IPS-20b (cell line): ENCODE data around the gene GPM6B.
A peak's percentile ranks its signal among the peaks of the same experiment; 100 is the strongest.

ENCODE experiments used
- H3K27ac ChIP-seq: one replicate; pipeline ENCODE4 v1.5.1; 2013; ENCODE audit warnings: low read length
- H3K27me3 ChIP-seq: 2 replicates; pipeline ENCODE4 v1.6.1; 2013; ENCODE audit warnings: mild to moderate bottlenecking, low read length, inconsistent platforms; ENCODE audit not compliant: insufficient read depth
- H3K36me3 ChIP-seq: 2 replicates; pipeline ENCODE4 v1.6.1; 2013; ENCODE audit warnings: low read depth, mild to moderate bottlenecking, inconsistent platforms, low read length, moderate library complexity; ENCODE audit not compliant: insufficient read depth
- H3K4me1 ChIP-seq: 2 replicates; pipeline ENCODE4 v1.6.1; 2013; ENCODE audit warnings: mild to moderate bottlenecking, control low read depth, inconsistent platforms, low read length, moderate library complexity; ENCODE audit not compliant: insufficient read depth
- H3K4me3 ChIP-seq: 2 replicates; pipeline ENCODE4 v1.5.1; 2013; ENCODE audit warnings: mild to moderate bottlenecking, low read length, inconsistent platforms
- H3K9ac ChIP-seq: 2 replicates; pipeline ENCODE4 v1.6.1; 2013; ENCODE audit warnings: low read depth, mild to moderate bottlenecking, inconsistent platforms, low read length, moderate library complexity
- H3K9me3 ChIP-seq: 2 replicates; pipeline ENCODE4 v1.6.1; 2013; ENCODE audit warnings: mild to moderate bottlenecking, low read depth, low read length, inconsistent platforms; ENCODE audit not compliant: insufficient read depth

The GPM6B gene

DNA sequence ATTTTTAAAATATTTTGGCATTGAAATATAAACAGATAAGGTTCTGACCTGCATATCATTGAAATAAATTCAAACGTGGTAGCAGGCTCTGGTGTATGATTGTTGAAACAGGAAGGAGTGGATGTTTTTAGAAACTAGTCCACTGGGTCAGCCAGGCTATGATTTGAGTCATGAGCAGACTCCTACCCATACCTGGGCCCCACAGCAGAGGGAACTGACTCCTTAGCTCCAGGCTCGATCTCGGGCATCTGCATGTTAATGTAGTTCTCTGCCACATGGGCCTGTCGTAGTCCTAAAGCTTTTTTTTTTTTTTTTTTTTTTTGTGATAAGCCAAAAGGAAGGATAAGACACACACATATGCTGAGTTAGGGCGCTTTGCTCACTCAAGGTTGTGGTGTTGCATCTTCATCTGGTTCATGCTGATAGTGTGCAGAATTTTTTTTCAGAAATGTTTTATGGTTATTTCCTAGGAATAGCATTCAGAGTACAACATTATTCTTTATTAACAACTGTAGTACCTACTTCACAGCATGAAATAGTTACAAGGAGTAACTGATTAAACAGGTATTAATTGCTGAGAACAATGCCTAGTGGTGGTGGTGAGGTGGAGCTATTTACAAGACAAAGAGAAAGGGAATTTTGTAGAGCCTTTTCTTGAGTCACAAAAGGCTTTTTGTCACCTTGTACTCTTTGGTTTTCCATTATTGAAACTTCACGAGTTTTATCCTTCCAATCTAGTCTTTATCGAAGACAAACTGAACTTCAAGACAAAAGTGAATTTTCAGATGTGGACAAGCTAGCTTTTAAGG, 55.1 kb downstream of the GPM6B start:
- Histone ChIP-seq H3K36me3 (peaks cover 87% of the 10 kb centered on the region), H3K9me3 (no peaks in the 10 kb centered on the region), H3K4me3 (peak overlapping the region; percentile 41), H3K4me1 (peaks cover 23% of the 10 kb centered on the region; the same call in 1 of the 2 replicates), H3K27me3 (no peaks in the 10 kb centered on the region), H3K9ac (no peak overlapping the region; the same call in 1 of the 2 replicates), H3K27ac (no peak overlapping the region)

DNA sequence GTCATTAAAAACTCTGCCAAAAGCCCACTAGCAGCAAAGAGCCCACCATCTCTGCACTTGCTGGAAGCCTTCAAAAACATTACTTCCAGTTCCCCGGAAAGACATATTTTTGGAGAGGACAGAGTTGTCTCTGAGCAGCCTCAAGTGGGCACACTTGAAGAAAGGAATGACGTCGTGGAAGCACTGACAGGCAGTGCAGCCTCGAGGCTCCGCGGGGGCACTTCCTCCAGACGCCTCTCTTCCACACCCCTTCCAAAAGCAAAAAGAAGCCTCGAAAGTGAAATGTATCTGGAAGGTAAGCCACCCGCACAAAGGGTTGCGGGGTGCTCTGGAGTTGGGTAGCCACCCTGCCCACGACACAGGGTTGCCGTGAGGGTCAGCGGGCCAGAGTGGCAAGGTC, 56.5 kb downstream of the GPM6B start:
- H3K9me3 ChIP-seq: no peaks in the 10 kb centered on the region
- no peak overlapping the region for H3K4me3 ChIP-seq
- peaks cover 83% of the 10 kb centered on the region for H3K36me3 ChIP-seq
- no peak overlapping the region for H3K27ac ChIP-seq
- H3K4me1 ChIP-seq: peaks cover 23% of the 10 kb centered on the region; the same call in 1 of the 2 replicates
- no peaks in the 10 kb centered on the region for H3K27me3 ChIP-seq
- H3K9ac ChIP-seq: no peak overlapping the region; the same call in 1 of the 2 replicates

DNA sequence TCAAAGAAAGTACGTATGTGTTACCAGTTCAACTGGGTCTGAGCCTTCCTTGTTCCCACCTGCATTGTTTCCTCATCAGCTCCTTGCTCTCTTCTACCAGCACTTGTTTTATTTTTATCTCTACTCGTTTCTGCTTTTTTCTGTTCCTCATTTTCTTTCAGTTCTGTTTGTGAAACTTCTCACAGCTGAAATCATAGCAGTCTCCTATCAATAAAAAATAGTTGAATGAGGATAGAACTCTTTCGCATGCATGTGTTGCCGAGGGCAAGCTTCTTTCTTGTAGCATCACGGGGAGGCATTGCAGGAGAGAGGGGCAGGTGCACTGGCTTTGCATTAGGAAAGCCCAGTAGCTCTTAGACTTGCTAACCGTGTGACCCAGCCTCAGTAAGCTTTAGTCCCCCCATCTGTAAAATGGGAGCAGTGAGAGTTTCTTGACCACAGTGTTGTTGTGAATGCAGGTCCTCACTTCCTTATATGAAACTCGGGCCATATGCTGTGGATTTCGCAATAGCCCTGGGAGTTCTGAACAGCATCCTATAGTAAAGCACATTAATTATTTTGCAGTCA, 57.7 kb downstream of the GPM6B start:
- H3K27ac ChIP-seq: no peak overlapping the region
- no peaks in the 10 kb centered on the region for H3K27me3 ChIP-seq
- H3K9me3 ChIP-seq: no peaks in the 10 kb centered on the region
- peaks cover 83% of the 10 kb centered on the region for H3K36me3 ChIP-seq
- H3K4me1 ChIP-seq: peaks cover 23% of the 10 kb centered on the region; the same call in 1 of the 2 replicates
- no peak overlapping the region for H3K4me3 ChIP-seq
- H3K9ac ChIP-seq: no peak overlapping the region

DNA sequence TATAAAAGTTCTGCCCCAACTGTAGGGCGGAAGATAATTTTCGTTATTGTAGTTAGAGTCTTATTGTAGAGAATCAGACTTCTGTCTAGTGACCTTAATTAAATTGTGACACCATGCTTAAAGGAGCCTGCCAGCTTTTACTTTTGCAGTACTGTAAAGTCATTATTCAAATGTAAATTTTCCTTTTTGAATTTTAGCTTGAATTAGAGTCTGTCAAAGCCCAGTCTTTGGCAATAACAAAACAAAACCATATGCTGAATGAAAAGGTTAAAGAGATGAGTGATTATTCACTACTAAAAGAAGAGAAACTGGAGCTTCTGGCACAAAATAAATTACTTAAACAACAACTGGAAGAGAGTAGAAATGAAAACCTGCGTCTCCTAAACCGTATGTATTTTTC, 60.5 kb downstream of the GPM6B start:
- Histone ChIP-seq H3K27ac (no peak overlapping the region), H3K4me1 (peaks cover 11% of the 10 kb centered on the region; the same call in 1 of the 2 replicates), H3K36me3 (peaks cover 87% of the 10 kb centered on the region), H3K4me3 (no peak overlapping the region), H3K9me3 (no peaks in the 10 kb centered on the region), H3K9ac (no peak overlapping the region), H3K27me3 (no peaks in the 10 kb centered on the region)

DNA sequence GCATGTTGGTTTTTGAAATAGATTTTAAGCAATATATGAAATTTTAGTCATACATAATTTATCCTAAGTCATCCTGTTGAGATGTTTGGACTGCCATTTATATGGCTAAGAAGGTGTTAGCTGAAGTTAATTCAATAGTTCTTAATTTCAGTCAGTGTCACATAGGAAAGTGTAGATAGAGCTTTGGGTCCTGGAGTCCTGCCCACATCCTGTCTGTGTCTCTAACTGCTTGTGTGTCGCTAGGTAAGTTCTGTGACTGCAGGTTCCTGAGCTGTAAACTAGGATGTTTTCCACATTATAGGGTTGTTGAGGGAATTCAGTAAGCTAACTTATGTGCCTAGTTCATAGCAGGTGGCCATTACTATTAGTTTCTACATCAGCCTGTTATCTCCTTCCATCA, 61.6 kb downstream of the GPM6B start:
- Histone ChIP-seq H3K4me1 (peaks cover 2% of the 10 kb centered on the region; the same call in 1 of the 2 replicates), H3K9ac (no peak overlapping the region), H3K27me3 (no peaks in the 10 kb centered on the region), H3K4me3 (no peak overlapping the region), H3K9me3 (no peaks in the 10 kb centered on the region), H3K36me3 (peaks cover 88% of the 10 kb centered on the region), H3K27ac (no peak overlapping the region)

DNA sequence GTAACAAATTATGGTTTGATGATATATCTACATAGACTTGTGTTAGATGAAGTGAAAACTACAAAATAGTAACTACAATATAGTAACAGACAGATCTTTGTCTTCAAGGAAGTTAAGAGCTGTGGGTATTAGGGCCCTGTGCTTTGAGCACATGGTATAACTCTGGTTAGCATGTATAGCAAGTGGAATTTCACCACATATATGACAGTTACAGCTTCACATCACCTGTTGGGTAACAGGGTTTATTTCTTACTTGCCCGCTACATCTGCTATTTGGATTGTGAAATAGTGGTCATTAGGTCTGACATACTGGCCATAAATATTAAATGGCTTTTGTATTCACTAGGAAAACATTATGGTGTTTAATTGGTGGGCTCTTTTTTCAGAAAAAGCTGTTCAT, 62.1 kb downstream of the GPM6B start:
- H3K36me3 ChIP-seq: peaks cover 87% of the 10 kb centered on the region
- no peaks in the 10 kb centered on the region; the same call in 1 of the 2 replicates for H3K4me1 ChIP-seq
- H3K27ac ChIP-seq: no peak overlapping the region
- H3K27me3 ChIP-seq: no peaks in the 10 kb centered on the region
- no peaks in the 10 kb centered on the region for H3K9me3 ChIP-seq
- no peak overlapping the region for H3K4me3 ChIP-seq
- no peak overlapping the region for H3K9ac ChIP-seq

DNA sequence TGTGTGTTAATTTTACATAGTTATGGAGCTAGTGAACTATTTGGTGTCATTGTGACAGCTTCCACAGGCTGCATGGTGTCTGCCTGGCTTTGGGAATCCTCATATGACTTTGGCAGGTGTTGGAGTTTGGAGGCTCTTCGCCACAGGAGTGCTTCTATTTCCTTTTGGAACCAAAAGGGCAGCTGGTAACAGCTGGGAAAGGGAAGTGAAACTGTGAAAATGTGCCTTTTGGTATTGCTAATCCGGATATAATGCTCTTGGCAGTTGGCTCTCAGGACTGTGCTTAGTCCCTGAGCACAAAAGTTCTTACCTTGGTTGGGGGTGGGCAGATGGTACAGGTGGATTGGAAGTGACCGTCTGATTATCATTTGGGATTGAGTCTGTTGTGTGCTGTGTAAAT, 64.2 kb downstream of the GPM6B start:
- Histone ChIP-seq H3K27ac (no peak overlapping the region), H3K4me3 (no peak overlapping the region), H3K27me3 (no peaks in the 10 kb centered on the region), H3K9me3 (no peaks in the 10 kb centered on the region), H3K4me1 (no peaks in the 10 kb centered on the region; the same call in 1 of the 2 replicates), H3K9ac (no peak overlapping the region), H3K36me3 (peaks cover 82% of the 10 kb centered on the region)

DNA sequence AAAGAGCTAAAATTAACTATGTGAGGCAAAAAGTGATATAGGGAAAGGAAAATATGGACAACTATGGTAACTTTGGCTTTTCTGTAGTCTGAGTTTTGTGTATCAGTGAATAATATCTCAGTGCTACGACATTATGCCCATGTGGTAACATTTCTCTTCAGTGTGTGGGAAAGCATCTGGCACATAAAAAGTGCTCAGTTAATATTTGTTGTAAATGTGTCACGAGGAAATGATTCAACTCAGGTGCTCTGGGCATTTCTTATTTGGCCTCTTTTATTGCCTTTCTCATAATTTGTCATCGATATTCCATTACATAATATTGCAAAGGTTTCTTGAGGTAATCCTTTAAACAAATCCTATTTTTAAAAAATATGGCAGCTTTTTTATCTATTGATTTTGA, 64.8 kb downstream of the GPM6B start:
- Histone ChIP-seq H3K9me3 (no peaks in the 10 kb centered on the region), H3K27me3 (no peaks in the 10 kb centered on the region), H3K9ac (no peak overlapping the region), H3K4me3 (no peak overlapping the region), H3K4me1 (no peaks in the 10 kb centered on the region; the same call in 1 of the 2 replicates), H3K36me3 (peaks cover 81% of the 10 kb centered on the region), H3K27ac (no peak overlapping the region)

DNA sequence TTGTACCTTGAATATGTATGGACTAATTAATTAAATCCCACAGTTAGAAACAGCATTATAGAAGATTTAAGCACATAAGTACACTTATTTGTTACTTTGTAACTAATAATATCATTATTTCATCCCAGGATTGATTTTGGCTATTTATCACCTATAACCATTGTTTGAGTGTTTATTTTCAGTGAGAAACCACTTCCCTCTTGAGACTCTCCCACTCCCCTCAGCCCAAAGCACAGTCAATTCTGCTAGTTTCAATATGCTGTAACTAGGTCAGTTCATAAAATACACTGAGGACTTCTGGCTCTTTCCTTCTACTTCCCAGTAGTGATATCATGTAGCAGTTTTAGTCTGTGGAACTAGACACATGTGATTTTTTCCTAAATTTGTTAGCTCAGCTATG, 66.1 kb downstream of the GPM6B start:
- peaks cover 85% of the 10 kb centered on the region for H3K36me3 ChIP-seq

DNA sequence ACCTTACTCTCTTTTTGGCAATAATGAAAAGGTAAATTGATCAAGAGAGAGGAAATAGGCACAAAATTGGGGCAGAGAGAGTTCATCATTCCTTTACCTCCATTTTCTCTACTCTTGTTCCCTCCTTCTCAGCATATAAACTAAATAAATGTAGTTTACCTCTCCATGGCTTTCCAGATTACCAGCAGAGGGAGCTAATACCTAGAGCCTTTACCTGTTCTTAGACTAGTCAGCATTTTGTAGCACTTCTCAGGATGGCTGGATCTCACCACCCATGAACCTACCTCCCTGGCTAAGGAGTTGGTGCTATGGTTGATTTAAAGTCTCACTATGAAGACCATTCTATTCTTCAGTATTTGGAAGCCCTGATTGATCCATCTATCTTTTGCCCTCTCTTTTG, 66.7 kb downstream of the GPM6B start:
- Histone ChIP-seq H3K9me3 (no peaks in the 10 kb centered on the region), H3K9ac (no peak overlapping the region), H3K27me3 (no peaks in the 10 kb centered on the region), H3K4me3 (no peak overlapping the region), H3K27ac (no peak overlapping the region), H3K4me1 (no peaks in the 10 kb centered on the region), H3K36me3 (peaks cover 85% of the 10 kb centered on the region)

More for the DNA sequence above, 66.1 kb downstream of the GPM6B start:
- Histone ChIP-seq H3K4me1 (no peaks in the 10 kb centered on the region), H3K9me3 (no peaks in the 10 kb centered on the region), H3K4me3 (no peak overlapping the region), H3K27ac (no peak overlapping the region), H3K9ac (no peak overlapping the region), H3K27me3 (no peaks in the 10 kb centered on the region)

DNA sequence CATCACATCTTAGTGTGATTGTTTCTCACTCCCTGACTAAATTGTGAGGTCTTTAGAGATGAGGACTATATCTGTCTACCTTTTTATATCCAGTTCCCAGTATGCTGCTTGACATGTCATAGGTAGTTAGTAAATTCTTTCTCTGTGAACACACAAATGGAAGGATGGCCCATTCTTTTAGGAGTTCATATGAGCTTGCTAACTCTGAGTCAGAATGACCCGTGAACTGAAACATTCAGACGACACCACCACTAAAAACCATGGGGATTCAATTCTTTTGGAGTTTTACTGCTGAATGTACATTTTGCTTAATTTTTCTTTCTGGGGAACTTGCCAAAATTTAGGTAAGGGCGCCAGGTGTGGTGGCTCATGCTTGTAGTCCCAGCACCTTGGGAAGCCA, 68.4 kb downstream of the GPM6B start:
- Histone ChIP-seq H3K36me3 (peaks cover 90% of the 10 kb centered on the region), H3K4me1 (no peaks in the 10 kb centered on the region), H3K27ac (no peak overlapping the region)

DNA sequence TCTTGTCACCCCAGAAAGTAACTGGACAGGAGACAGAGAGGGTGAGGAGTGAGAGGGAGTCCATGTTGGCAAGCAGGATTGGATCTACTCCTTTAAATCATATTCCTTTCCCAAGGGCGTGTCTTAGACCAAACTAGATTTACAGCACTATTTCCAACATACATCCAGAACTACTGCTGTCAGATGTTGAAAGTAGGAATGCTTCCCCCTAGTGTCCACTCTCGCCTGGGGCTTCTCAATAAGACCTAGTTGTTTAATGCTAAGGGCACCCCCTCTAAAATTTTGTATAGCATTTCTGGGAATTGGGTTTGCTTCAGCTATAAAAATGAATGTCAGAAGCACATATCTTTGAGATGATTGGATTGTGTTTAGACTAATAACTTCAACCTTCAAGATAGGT, 69.1 kb downstream of the GPM6B start:
- Histone ChIP-seq H3K4me3 (no peak overlapping the region), H3K27ac (no peak overlapping the region), H3K27me3 (no peaks in the 10 kb centered on the region), H3K9me3 (no peaks in the 10 kb centered on the region), H3K4me1 (no peaks in the 10 kb centered on the region), H3K9ac (no peak overlapping the region), H3K36me3 (peaks cover 89% of the 10 kb centered on the region)

More for the DNA sequence above, 68.4 kb downstream of the GPM6B start:
- Histone ChIP-seq H3K4me3 (no peak overlapping the region), H3K27me3 (no peaks in the 10 kb centered on the region), H3K9me3 (no peaks in the 10 kb centered on the region), H3K9ac (no peak overlapping the region)
